ENCODE measurements around the gene BTBD9. TPM values are rescaled to one million over a fixed set of nuclear protein-coding genes. Genes with fewer than 3 reads are reported as not detected.
A peak's percentile ranks its signal among the peaks of the same experiment; 100 is the strongest.

BTBD9 gene
- total RNA-seq, 1 donor from 2014 or later = 18.1 TPM

DNA sequence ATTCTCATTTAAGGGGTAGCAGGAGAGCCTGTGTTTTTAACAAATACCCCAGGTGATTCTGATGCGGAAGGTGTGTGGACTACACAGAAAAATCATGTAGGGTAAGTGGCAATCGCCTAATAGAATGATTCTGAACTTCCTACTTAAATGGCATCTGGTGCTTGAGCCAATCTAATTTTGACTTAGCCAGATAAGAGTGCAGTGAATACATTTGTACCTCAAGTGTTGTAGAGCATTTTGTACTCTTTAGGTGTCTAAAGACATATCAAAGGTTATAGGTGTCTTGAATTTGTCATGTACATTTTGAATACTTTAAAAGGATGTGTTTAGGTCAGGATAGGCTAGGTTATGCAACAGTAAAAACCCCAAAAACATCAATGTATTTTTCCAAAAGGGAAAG lies 10.0 kb upstream of the BTBD9 start:
- no peaks in the 10 kb centered on the region for H3K9me3 Mint-ChIP-seq (ENCODE audit: unreplicated experiment)
- H3K27ac Mint-ChIP-seq (ENCODE audit: unreplicated experiment) = no peak overlapping the region
- H3K4me1 Mint-ChIP-seq (ENCODE audit: unreplicated experiment) = peaks cover 15% of the 10 kb centered on the region
- TF ChIP-seq, protein P1, sequence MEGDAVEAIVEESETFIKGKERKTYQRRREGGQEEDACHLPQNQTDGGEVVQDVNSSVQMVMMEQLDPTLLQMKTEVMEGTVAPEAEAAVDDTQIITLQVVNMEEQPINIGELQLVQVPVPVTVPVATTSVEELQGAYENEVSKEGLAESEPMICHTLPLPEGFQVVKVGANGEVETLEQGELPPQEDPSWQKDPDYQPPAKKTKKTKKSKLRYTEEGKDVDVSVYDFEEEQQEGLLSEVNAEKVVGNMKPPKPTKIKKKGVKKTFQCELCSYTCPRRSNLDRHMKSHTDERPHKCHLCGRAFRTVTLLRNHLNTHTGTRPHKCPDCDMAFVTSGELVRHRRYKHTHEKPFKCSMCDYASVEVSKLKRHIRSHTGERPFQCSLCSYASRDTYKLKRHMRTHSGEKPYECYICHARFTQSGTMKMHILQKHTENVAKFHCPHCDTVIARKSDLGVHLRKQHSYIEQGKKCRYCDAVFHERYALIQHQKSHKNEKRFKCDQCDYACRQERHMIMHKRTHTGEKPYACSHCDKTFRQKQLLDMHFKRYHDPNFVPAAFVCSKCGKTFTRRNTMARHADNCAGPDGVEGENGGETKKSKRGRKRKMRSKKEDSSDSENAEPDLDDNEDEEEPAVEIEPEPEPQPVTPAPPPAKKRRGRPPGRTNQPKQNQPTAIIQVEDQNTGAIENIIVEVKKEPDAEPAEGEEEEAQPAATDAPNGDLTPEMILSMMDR (IDR thresholded peaks at IDR 0.05) = no peak
- no peak for DNase-seq (ENCODE audit: extremely low spot score, unreplicated experiment)
- no peak overlapping the region for H3K4me3 Mint-ChIP-seq (ENCODE audit: unreplicated experiment)
- H3K36me3 Mint-ChIP-seq (ENCODE audit: unreplicated experiment) = peaks cover 3% of the 10 kb centered on the region
- no peaks in the 10 kb centered on the region for H3K27me3 Mint-ChIP-seq (ENCODE audit: unreplicated experiment)

DNA sequence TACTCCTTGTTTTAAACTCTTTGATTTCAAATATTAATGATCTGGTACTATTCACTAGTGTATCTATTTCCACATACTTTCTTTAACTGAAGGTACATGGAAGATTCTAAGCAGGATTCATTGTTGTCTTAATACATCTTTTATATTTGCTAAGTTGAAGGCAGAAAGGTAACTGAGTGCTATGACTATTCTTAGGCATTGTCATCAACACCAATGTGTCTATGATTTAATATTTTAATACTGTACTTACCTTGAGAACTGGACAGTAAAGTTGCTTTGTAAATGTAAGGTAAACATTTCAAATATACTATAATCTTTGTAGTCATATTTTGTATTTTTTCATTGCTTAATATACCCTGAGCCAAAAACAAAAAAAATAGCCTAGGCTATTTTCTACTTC lies 8.9 kb upstream of the BTBD9 start:
- no peak overlapping the region for H3K4me3 Mint-ChIP-seq (ENCODE audit: unreplicated experiment)
- no peak for DNase-seq (ENCODE audit: extremely low spot score, unreplicated experiment)

DNA sequence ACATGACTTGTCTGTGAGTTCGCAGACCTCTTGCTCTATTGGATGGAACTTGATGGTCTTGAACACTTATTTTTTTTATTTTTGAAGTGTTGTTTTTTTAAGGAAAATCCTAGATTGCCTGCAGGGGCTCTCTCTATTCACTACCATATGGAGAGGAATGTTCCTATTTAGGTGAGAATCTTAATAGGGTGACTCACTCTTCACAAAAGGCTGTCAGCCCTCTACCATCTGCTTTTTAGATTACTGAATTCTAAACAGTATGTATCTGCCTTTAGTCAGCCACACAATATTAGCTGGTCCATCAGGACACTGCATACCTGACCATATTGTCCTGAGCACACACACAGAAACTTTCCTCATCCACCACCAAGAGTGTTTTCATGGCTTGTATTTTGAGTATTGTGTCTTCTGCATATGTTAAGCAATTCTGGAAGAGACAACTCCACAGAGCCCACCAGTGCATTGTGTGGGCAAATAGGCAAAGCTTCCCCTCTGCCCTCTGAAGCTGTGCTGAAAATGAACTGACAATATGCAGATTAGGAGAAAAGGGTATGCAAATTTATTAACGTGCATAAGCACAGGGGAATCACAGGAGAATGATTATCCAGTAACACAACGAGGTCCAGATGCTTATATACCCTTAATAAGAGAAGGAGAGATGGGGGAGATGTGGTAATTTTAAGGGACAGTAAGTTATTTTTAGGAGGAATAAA lies 6.6 kb upstream of the BTBD9 start:
- Mint-ChIP-seq H3K9me3 (ENCODE audit: unreplicated experiment) (no peaks in the 10 kb centered on the region), H3K4me1 (ENCODE audit: unreplicated experiment) (peaks cover 15% of the 10 kb centered on the region), H3K36me3 (ENCODE audit: unreplicated experiment) (peaks cover 3% of the 10 kb centered on the region), H3K27me3 (ENCODE audit: unreplicated experiment) (no peaks in the 10 kb centered on the region), H3K4me3 (ENCODE audit: unreplicated experiment) (no peak overlapping the region), H3K27ac (ENCODE audit: unreplicated experiment) (no peak overlapping the region)
- TF ChIP-seq, protein P1 (IDR thresholded peaks at IDR 0.05) = peak; percentile 12
- DNase-seq (ENCODE audit: extremely low spot score, unreplicated experiment) = no peak

More for the DNA sequence above, 8.9 kb upstream of the BTBD9 start:
- no peaks in the 10 kb centered on the region for H3K9me3 Mint-ChIP-seq (ENCODE audit: unreplicated experiment)
- H3K27me3 Mint-ChIP-seq (ENCODE audit: unreplicated experiment) = no peaks in the 10 kb centered on the region
- H3K36me3 Mint-ChIP-seq (ENCODE audit: unreplicated experiment) = peaks cover 3% of the 10 kb centered on the region
- TF ChIP-seq, protein P1 (IDR thresholded peaks at IDR 0.05) = no peak
- H3K4me1 Mint-ChIP-seq (ENCODE audit: unreplicated experiment) = peaks cover 15% of the 10 kb centered on the region
- H3K27ac Mint-ChIP-seq (ENCODE audit: unreplicated experiment) = no peak overlapping the region

DNA sequence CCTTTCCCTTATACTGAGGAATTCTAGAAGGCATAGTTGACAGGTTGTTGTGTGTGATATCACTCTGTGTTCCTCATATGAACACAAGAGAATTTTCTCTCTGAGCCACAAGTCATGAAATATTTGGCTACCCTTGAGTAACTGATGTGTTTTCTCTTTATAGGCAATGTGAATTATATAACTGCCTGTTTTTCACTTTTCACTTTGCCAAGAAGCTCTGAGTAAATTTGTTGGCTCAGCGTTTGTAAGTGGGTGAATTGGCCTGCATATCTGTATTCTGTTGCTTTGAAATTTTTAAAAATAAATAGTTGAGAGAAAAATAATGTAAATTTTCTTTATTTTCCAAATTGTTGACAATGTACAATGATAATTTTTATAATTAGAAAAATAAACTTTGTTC lies 5.2 kb upstream of the BTBD9 start:
- Mint-ChIP-seq H3K4me1 (ENCODE audit: unreplicated experiment) (peaks cover 25% of the 10 kb centered on the region), H3K36me3 (ENCODE audit: unreplicated experiment) (no peaks in the 10 kb centered on the region), H3K9me3 (ENCODE audit: unreplicated experiment) (no peaks in the 10 kb centered on the region), H3K4me3 (ENCODE audit: unreplicated experiment) (no peak overlapping the region), H3K27ac (ENCODE audit: unreplicated experiment) (no peak overlapping the region), H3K27me3 (ENCODE audit: unreplicated experiment) (no peaks in the 10 kb centered on the region)
- no peak for DNase-seq (ENCODE audit: extremely low spot score, unreplicated experiment)
- TF ChIP-seq, protein P1 (IDR thresholded peaks at IDR 0.05) = no peak

DNA sequence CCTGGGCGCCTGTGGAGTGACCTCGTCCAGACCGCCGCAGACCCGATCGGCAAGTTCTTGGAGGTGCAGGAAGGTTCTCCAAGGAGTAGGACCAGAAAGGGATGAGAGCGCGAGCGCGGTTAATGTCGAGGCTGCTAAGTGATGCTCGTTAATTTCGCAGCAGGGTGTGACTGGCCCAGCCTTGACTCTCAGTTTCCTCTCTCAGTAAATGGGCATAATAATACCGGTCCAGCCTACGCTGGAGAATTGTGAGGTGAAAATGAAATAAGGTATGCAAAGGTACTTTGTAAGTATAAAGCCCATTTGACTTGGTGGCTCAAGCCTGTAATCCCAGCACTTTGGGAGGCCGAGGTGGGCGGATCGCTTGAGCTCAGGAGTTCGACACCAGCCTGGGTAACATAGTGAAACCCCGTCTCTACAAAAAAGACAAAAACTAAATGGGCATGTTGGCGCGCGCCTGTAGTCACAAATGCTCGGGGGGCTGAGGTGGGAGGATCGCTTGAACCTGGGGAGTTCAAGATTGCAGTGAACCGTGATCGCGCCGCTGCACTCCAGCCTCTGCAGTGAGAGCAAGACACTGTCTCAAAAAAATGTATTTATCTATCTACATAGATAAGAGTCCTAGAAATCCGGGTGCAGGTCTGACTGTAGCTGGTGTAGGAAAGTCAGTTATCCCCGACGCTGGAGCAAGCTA lies 634 bp upstream of the BTBD9 start:
- Mint-ChIP-seq H3K27me3 (ENCODE audit: unreplicated experiment) (no peaks in the 10 kb centered on the region), H3K36me3 (ENCODE audit: unreplicated experiment) (no peaks in the 10 kb centered on the region), H3K4me1 (ENCODE audit: unreplicated experiment) (peaks cover 21% of the 10 kb centered on the region), H3K4me3 (ENCODE audit: unreplicated experiment) (peak overlapping the region; percentile 89), H3K9me3 (ENCODE audit: unreplicated experiment) (no peaks in the 10 kb centered on the region), H3K27ac (ENCODE audit: unreplicated experiment) (peak overlapping the region; percentile 94)
- TF ChIP-seq, protein P1 (IDR thresholded peaks at IDR 0.05) = no peak
- no peak for DNase-seq (ENCODE audit: extremely low spot score, unreplicated experiment)

All from osteocyte (in vitro differentiated cells).